Transverse colon (tissue), 4 donors: ENCODE data around the gene RAD51AP2. TPM values are rescaled to one million over a fixed set of nuclear protein-coding genes. Genes with fewer than 3 reads are reported as not detected.

Experiments used
- DNase-seq: peaks from one replicate; pipeline ENCODE4 v3.0.0-alpha.2; 2019
- H3K27ac ChIP-seq, 4 donors: fragments of 200-600 bp; sonication (generic); 2 replicates each; pipeline ENCODE4 v1.5.1; 2016 to 2018; ENCODE audit warnings: inconsistent platforms in 4 of 4
- H3K27me3 ChIP-seq: fragments of 200-600 bp; sonication (generic); 2 replicates; pipeline ENCODE4 v1.5.1; 2017; ENCODE audit warnings: inconsistent platforms
- H3K36me3 ChIP-seq, 4 donors: fragments of 200-600 bp; sonication (generic); 2 replicates each; pipeline ENCODE4 v1.5.1; 2017 to 2019; ENCODE audit warnings: inconsistent platforms in 4 of 4
- H3K4me1 ChIP-seq, 4 donors: fragments of 200-600 bp; sonication (generic); 2 replicates each; pipeline ENCODE4 v1.5.1; 2017 to 2020; ENCODE audit warnings: inconsistent platforms in 4 of 4
- H3K4me3 ChIP-seq, 4 donors: fragments of 200-600 bp; sonication (generic); 1 replicate in 1 of 4; 2 replicates in 3 of 4; pipeline versions ENCODE4 v1.5.1 to v1.6.1; 2017 to 2019; ENCODE audit warnings: inconsistent platforms in 4 of 4
- H3K9me3 ChIP-seq, 2 donors: fragments of 200-600 bp; sonication (generic); 2 replicates each; pipeline ENCODE4 v1.5.1; 2017 to 2019; ENCODE audit warnings: inconsistent platforms in 2 of 2
- CTCF ChIP-seq, 5 experiments: fragments of 200-600 bp in 3 of 5; fragments of 450-650 bp in 2 of 5; sonication (generic) in 3 of 5; IDR thresholded peaks; 1 replicate in 2 of 5; 2 replicates in 3 of 5; pipeline ENCODE4 v1.5.1; 2016 to 2017; ENCODE audit warnings: antibody characterized with exemption in 5 of 5, inconsistent platforms in 3 of 5, mild to moderate bottlenecking in 2 of 5, moderate library complexity in 1 of 5
- EP300 ChIP-seq: sonication (generic); formaldehyde crosslinking; IDR thresholded peaks from one replicate; pipeline ENCODE4 v1.6.1; 2017; ENCODE audit warnings: antibody characterized with exemption, low read depth
- POLR2A ChIP-seq: fragments of 450-650 bp; IDR thresholded peaks from one replicate; pipeline ENCODE4 v1.6.1; 2016; ENCODE audit warnings: antibody characterized with exemption, mild to moderate bottlenecking, moderate library complexity
- POLR2AphosphoS5 ChIP-seq, 3 donors: sonication (generic); formaldehyde crosslinking; IDR thresholded peaks; one replicate each; pipeline ENCODE4 v1.6.1; 2016; ENCODE audit warnings: antibody characterized with exemption in 3 of 3
- WGBS, 2 donors: methylation state at CpG; one replicate each; pipeline ENCODE4 v1.1.5; 2018; ENCODE audit warnings: low coverage in 1 of 2; 5-methylcytosine and 5-hydroxymethylcytosine counted together
- in situ Hi-C, 4 donors: fragments of 200-750 bp; cut with MboI; loops; one replicate each; pipeline versions ENCODE4 v1.15.0 to v1.15.1; 2017; ENCODE audit warnings: low sequenced_read_pairs in 3 of 4, low pct_ligation_motif_present in 1 of 4, low pct_unique_long_range_greater_than_20kb in 1 of 4
- intact Hi-C: fragments of 100-400 bp; cut with DNase I; formaldehyde crosslinking; loops from one replicate; pipeline ENCODE4 v1.15.1; 2023; ENCODE audit warnings: low total_unique reads
- total RNA-seq, 4 donors: library from RNA; depleted of rRNA; stranded (reverse); fragments of >200 nt; gene quantifications; one replicate each; pipeline ENCODE4 v1.1.0, GENCODE V29; 2016

The RAD51AP2 gene
- total RNA-seq, 4 donors from 2014 or later: 0.40 TPM; not detected in 3

GRCh38 chr2:17547237-17547636, 29.0 kb upstream of the RAD51AP2 start:
- Histone ChIP-seq H3K9me3 (no peaks in the 10 kb centered on the region), H3K4me3 (no peak overlapping the region), H3K27ac (no peak overlapping the region), H3K27me3 (peaks cover 22% of the 10 kb centered on the region), H3K4me1 (peaks cover 0 to 20% (median 3%) of the 10 kb centered on the region in 4 donors), H3K36me3 (no peaks in the 10 kb centered on the region)
- TF ChIP-seq POLR2A (no peak), EP300 (no peak), CTCF (IDR thresholded peaks at IDR 0.05) (no peak), POLR2AphosphoS5 (IDR thresholded peaks at IDR 0.05) (no peak)
- in situ Hi-C loops (no loop called here), intact Hi-C loops (no loop called here)
- no peak for DNase-seq
- WGBS, 2 donors: 33 to 35% methylated on average over 2 of the region's 2 CpGs

- 37 to 42% methylated on average over 5 of the region's 5 CpGs for WGBS, 2 donors
- H3K4me3 ChIP-seq: no peak overlapping the region
- in situ Hi-C loops: no loop called here
Measured at GRCh38 chr2:17545680-17546613, 27.7 kb upstream of the RAD51AP2 start.

GRCh38 chr2:17544256-17544655, 26.0 kb upstream of the RAD51AP2 start:
- Histone ChIP-seq H3K9me3 (no peaks in the 10 kb centered on the region), H3K27ac (peak overlapping the region in 1 of 4 donors; percentile 57)
- intact Hi-C loops: no loop called here

More at GRCh38 chr2:17545680-17546613, 27.7 kb upstream of the RAD51AP2 start:
- TF ChIP-seq EP300: no peak
- no peak for TF ChIP-seq POLR2AphosphoS5 (IDR thresholded peaks at IDR 0.05)
- no peak for TF ChIP-seq POLR2A
- TF ChIP-seq CTCF (IDR thresholded peaks at IDR 0.05): no peak
- DNase-seq: no peak
- intact Hi-C loops: no loop called here
- H3K4me1 ChIP-seq: peaks cover 0 to 20% (median 3%) of the 10 kb centered on the region in 4 donors
- peaks cover 30% of the 10 kb centered on the region for H3K27me3 ChIP-seq
- H3K27ac ChIP-seq: peak overlapping the region in 1 of 4 donors; percentile 12
- H3K36me3 ChIP-seq: no peaks in the 10 kb centered on the region
- no peaks in the 10 kb centered on the region for H3K9me3 ChIP-seq

More at GRCh38 chr2:17544256-17544655, 26.0 kb upstream of the RAD51AP2 start:
- in situ Hi-C loops: no loop called here
- Histone ChIP-seq H3K4me3 (no peak overlapping the region), H3K36me3 (no peaks in the 10 kb centered on the region), H3K27me3 (peaks cover 46% of the 10 kb centered on the region), H3K4me1 (peaks cover 0 to 30% (median 11%) of the 10 kb centered on the region in 4 donors)
- no peak for DNase-seq
- WGBS, 2 donors: 62% methylated on average over 3 of the region's 3 CpGs; no CpG with 5 or more reads in 1 of the 2 donors
- TF ChIP-seq POLR2A: no peak
- no peak for TF ChIP-seq EP300
- TF ChIP-seq POLR2AphosphoS5 (IDR thresholded peaks at IDR 0.05): no peak
- TF ChIP-seq CTCF (IDR thresholded peaks at IDR 0.05): no peak
